TTC549 (cell line): Measurements from ENCODE around the gene TLK2.
"Not testable (repeated sequence)": the region's sequence is repeated elsewhere in the genome, so short reads cannot be mapped to it uniquely, and the experiment has no call there.

Source experiments
- FAIRE-seq: peaks from 2 replicates; lab custom pipeline; 2012; peaks lifted over from hg19 to GRCh38; lab: Jason Lieb, UNC

Gene TLK2

GRCh38 chr17:62601471-62601870 is 122.8 kb downstream of the TLK2 start:
- no peak for FAIRE-seq

GRCh38 chr17:62603783-62604182 is 125.2 kb downstream of the TLK2 start:
- FAIRE-seq, result not testable (repeated sequence)

GRCh38 chr17:62605588-62605987 is 127.0 kb downstream of the TLK2 start:
- FAIRE-seq, result no peak

GRCh38 chr17:62611292-62611691 is 132.7 kb downstream of the TLK2 start:
- no peak for FAIRE-seq

- no peak for FAIRE-seq
Observed at GRCh38 chr17:62611728-62612127, 133.1 kb downstream of the TLK2 start.

GRCh38 chr17:62612289-62612688 is 133.7 kb downstream of the TLK2 start:
- FAIRE-seq, result not testable (repeated sequence)

- not testable (repeated sequence) for FAIRE-seq
Observed at GRCh38 chr17:62613095-62613494, 134.5 kb downstream of the TLK2 start.

GRCh38 chr17:62614142-62614541 is 135.5 kb downstream of the TLK2 start:
- FAIRE-seq, result no peak

- FAIRE-seq, result no peak
Observed at GRCh38 chr17:62615503-62615902, 136.9 kb downstream of the TLK2 start.

- FAIRE-seq, result no peak
Observed at GRCh38 chr17:62616993-62617893, 138.6 kb downstream of the TLK2 start.

- no peak for FAIRE-seq
Observed at GRCh38 chr17:62617894-62618472, 139.4 kb downstream of the TLK2 start.

GRCh38 chr17:62618647-62619416 is 140.2 kb downstream of the TLK2 start:
- FAIRE-seq, result no peak

GRCh38 chr17:62619417-62620155 is 141.0 kb downstream of the TLK2 start:
- no peak for FAIRE-seq

GRCh38 chr17:62621223-62621622 is 142.6 kb downstream of the TLK2 start:
- FAIRE-seq, result no peak

GRCh38 chr17:62625184-62625869 is 146.7 kb downstream of the TLK2 start:
- FAIRE-seq, result no peak

- FAIRE-seq, result no peak
Observed at GRCh38 chr17:62625870-62626200, 147.2 kb downstream of the TLK2 start.

GRCh38 chr17:62626719-62627218 is 148.1 kb downstream of the TLK2 start:
- no peak for FAIRE-seq

- FAIRE-seq, result no peak
Observed at GRCh38 chr17:62627219-62627903, 148.7 kb downstream of the TLK2 start, which contains the start of gene MRC2. MRC2 (plus strand) TSS chr17:62627670; CDS start chr17:62627803, 133 bp downstream.

GRCh38 chr17:62627904-62628633 is 149.4 kb downstream of the TLK2 start:
- no peak for FAIRE-seq
